NOMO-1 treated with dmso at 0.1 percent for 144 hours (cell line): Measurements from ENCODE around the gene CNTN4.
"Not testable (repeated sequence)": the region's sequence is repeated elsewhere in the genome, so short reads cannot be mapped to it uniquely, and the experiment has no call there.

Experiments
- DNase-seq: peaks from one replicate; lab custom pipeline; 2025; ENCODE audit not compliant: unreplicated experiment; lab: John Stamatoyannopoulos, UW

Gene CNTN4

GRCh38 chr3:2098398-2099027 lies at the start of gene CNTN4:
TSS of gene CNTN4 (plus strand) at chr3:2098866.
- no peak for DNase-seq

GRCh38 chr3:2061360-2061759 lies 37.3 kb upstream of the CNTN4 start:
- no peak for DNase-seq

- no peak for DNase-seq
Measured at GRCh38 chr3:2071531-2071930, 27.1 kb upstream of the CNTN4 start.

- DNase-seq = no peak
Measured at GRCh38 chr3:2078821-2079220, 19.8 kb upstream of the CNTN4 start.

- DNase-seq = no peak
Measured at GRCh38 chr3:2082871-2083480, 15.7 kb upstream of the CNTN4 start.

- DNase-seq = not testable (repeated sequence)
Measured at GRCh38 chr3:2083558-2083957, 15.1 kb upstream of the CNTN4 start.

GRCh38 chr3:2090095-2090911 lies 8.4 kb upstream of the CNTN4 start:
- no peak for DNase-seq

GRCh38 chr3:2092758-2093157 lies 5.9 kb upstream of the CNTN4 start:
- DNase-seq = no peak

GRCh38 chr3:2094941-2095340 lies 3.7 kb upstream of the CNTN4 start:
- DNase-seq = no peak

GRCh38 chr3:2096216-2096615 lies 2.5 kb upstream of the CNTN4 start:
- no peak for DNase-seq

GRCh38 chr3:2097641-2098191 lies 950 bp upstream of the CNTN4 start:
- DNase-seq = no peak

- no peak for DNase-seq
Measured at GRCh38 chr3:2099028-2099671, 484 bp downstream of the CNTN4 start.

GRCh38 chr3:2099779-2100191 lies 1.1 kb downstream of the CNTN4 start:
- no peak for DNase-seq

GRCh38 chr3:2106438-2106837 lies 7.8 kb downstream of the CNTN4 start:
- no peak for DNase-seq

- DNase-seq = no peak
Measured at GRCh38 chr3:2110597-2111117, 12.0 kb downstream of the CNTN4 start.

- no peak for DNase-seq
Measured at GRCh38 chr3:2114617-2115275, 16.1 kb downstream of the CNTN4 start.

GRCh38 chr3:2130726-2131125 lies 32.1 kb downstream of the CNTN4 start:
- DNase-seq = no peak

- DNase-seq = no peak
Measured at GRCh38 chr3:2133146-2133545, 34.5 kb downstream of the CNTN4 start.

- no peak for DNase-seq
Measured at GRCh38 chr3:2137651-2138050, 39.0 kb downstream of the CNTN4 start.

- DNase-seq = no peak
Measured at GRCh38 chr3:2141482-2141881, 42.8 kb downstream of the CNTN4 start.
